Sigmoid colon (tissue), 3 donors: Measurements from ENCODE around the gene DSCAML1.

ENCODE experiments used
- CTCF ChIP-seq, 4 experiments: fragments of 450-650 bp in 3 of 4; fragments of 200-600 bp in 1 of 4; IDR thresholded peaks; one replicate each; pipeline ENCODE4 v1.5.1; 2016 to 2019; ENCODE audit warnings: antibody characterized with exemption in 4 of 4, mild to moderate bottlenecking in 3 of 4, moderate library complexity in 2 of 4
- POLR2A ChIP-seq, 2 donors: fragments of 450-650 bp; IDR thresholded peaks; one replicate each; pipeline ENCODE4 v1.6.1; 2016; ENCODE audit warnings: antibody characterized with exemption in 2 of 2, mild to moderate bottlenecking in 2 of 2, moderate library complexity in 2 of 2

- TF ChIP-seq CTCF (IDR thresholded peaks at IDR 0.05) (no peak), POLR2A (IDR thresholded peaks at IDR 0.05) (no peak)
Observed at GRCh38 chr11:117747892-117748291, 49.1 kb downstream of the DSCAML1 start.
